GM20431 (cell line): Measurements from ENCODE around the gene GNRH2.
"Not testable (repeated sequence)": the region's sequence is repeated elsewhere in the genome, so short reads cannot be mapped to it uniquely, and the experiment has no call there.

ENCODE experiments used
- in situ Hi-C: fragments of 300-500 bp; cut with MseI, MboI; formaldehyde crosslinking; loops from one replicate; pipeline ENCODE4 v1.15.0; 2020; ENCODE audit warnings: low sequenced_read_pairs; ENCODE audit not compliant: unreplicated experiment

Gene GNRH2

DNA sequence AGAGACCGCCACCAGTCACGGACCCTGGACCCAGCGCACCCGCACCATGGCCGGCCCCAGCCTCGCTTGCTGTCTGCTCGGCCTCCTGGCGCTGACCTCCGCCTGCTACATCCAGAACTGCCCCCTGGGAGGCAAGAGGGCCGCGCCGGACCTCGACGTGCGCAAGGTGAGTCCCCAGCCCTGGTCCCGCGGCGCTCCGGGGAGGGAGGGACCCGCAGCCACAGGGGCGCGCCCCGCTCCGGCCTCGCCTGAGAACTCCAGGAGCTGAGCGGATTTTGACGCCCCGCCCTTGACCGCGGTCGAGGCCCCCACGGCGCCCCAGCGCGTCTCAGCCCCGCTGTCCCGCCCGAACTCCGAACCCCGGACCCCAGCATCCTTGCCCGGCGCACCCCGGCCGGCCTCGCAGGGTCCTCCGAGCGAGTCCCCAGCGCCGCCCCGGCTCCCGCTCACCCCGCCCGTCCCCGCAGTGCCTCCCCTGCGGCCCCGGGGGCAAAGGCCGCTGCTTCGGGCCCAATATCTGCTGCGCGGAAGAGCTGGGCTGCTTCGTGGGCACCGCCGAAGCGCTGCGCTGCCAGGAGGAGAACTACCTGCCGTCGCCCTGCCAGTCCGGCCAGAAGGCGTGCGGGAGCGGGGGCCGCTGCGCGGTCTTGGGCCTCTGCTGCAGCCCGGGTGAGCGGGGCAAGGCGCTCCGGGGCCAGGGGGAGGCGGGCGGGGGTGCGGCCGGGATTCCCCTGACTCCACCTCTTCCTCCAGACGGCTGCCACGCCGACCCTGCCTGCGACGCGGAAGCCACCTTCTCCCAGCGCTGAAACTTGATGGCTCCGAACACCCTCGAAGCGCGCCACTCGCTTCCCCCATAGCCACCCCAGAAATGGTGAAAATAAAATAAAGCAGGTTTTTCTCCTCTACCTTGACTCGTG is 28.4 kb downstream of the GNRH2 start, which contains the start of gene OXT:
Gene OXT, plus strand, starts transcription at position 11 of the 920 bp plus-strand sequence. Its CDS starts 36 bp downstream, at position 47.
- in situ Hi-C loops = no loop called here

DNA sequence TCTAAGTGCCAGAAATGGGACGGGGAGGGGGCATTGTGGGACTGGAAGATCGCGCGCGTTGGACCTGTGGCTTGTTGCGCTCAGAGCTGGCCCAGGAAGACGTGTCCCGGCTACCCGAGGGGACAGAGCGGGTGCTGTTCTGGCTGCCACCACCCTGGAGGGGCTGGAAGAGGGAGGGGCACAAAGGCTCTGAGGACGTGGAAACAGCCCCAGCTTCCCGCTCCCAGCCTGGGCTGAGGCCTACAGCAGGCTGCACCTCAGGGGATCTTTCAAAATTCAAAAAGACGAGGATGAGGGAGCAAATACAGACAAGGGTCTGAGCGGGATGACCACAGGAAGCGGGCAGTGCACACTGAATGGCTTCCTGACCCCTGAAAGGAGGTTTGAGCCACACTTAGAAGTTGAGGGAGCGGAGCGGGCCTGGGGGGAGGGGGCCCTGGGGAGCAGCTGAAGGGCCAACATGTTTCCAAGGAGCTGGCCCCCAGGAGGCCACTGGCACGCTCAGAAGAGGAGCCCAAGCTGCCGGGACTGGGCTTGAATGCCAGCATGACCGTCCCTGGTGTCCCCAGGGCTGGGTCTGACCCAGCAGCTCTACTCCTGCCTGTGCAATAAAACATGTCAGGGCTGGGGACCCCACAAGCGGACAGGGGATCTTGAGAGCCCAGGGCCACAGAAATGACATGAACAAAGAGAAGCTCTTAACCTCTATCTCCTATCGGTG is 29.3 kb downstream of the GNRH2 start:
- in situ Hi-C loops = no loop called here

DNA sequence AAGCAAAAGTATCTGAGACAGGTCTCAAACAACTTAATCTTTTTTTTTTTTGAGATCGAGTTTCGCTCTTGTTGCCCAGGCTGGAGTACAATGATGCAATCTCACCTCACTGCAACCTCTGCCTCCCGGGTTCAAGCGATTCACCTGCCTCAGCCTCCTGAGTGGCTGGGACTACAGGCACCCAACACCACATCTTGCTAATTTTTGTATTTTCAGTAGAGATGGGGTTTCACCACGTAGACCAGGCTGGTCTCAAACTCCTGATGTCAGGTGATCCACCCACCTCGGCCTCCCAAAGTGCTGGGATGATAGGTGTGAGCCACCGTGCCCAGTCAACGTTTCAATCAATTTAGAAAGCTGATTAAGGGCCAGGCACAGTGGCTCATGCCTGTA is 29.8 kb downstream of the GNRH2 start:
- in situ Hi-C loops = not testable (repeated sequence)

GRCh38 chr20:3074812-3075211 is 31.4 kb downstream of the GNRH2 start:
- in situ Hi-C loops = no loop called here

DNA sequence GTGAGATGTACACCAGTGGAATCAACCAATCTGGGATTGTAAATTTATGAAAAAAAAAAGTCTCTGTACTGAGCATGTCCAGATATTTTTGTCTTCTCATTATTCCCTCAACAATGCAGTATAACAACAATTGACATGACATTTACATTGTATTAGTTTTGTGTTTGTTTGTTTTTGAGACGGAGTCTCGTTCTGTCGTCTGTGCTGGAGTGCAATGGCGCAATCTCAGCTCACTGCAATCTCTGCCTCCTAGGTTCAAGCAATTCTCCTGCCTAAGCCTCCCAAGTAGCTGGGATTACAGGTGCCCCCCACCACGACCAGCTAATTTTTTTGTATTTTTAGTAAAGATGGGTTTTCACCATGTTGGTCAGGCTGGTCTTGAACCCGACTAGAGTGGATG is 31.9 kb downstream of the GNRH2 start:
- in situ Hi-C loops = not testable (repeated sequence)

DNA sequence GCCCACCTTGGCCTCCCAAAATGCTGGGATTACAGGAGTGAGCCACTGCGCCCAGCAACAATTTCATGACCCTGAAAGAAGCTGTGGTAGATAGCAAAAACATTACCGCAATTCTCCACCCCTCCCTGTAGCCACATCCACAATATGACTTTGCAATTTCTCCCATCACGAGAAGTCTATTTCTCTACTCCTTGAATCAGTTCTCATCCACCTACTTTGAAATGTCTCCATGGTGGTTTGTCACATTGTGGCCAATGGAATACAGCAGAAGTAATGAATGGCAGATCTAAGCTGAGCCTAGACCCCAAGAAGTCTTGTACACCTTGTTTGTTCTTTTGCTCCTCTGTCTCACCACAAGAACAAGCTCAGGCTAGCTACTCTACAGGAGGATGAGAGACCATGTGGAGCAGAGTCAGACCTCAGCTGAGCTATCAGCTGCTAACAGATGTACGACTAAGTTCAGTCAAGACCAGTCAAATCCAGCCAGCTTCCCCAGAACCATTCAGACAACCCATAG is 34.3 kb downstream of the GNRH2 start:
- in situ Hi-C loops = no loop called here

DNA sequence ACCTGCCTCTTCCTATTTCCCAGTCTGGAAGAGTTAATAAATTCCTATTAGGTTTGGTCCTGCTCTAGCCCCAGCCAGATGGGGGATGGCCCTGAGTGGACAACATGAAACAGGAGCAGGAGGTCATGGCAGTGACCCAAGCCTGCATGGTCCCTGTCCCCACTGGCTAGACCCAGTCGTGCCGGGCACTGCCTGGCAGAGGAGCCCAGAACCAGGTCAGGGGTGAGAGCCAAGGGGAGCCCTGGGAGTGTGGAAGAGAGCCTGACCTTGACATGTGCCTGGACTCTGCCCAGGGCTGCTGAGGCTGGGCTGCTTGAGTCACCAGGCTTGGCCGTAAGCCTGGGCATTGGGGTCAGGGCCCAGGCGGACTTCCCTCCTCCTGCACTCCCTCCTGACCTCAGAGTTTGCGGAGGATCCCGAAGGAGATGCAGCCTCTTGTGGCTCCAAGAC is 37.5 kb downstream of the GNRH2 start:
- in situ Hi-C loops = no loop called here

- in situ Hi-C loops = no loop called here
Observed at GRCh38 chr20:3081641-3082040, 38.2 kb downstream of the GNRH2 start.

GRCh38 chr20:3082306-3082951 is 39.0 kb downstream of the GNRH2 start:
- in situ Hi-C loops = no loop called here

- in situ Hi-C loops = no loop called here
Observed at GRCh38 chr20:3082955-3083952, 39.8 kb downstream of the GNRH2 start.

DNA sequence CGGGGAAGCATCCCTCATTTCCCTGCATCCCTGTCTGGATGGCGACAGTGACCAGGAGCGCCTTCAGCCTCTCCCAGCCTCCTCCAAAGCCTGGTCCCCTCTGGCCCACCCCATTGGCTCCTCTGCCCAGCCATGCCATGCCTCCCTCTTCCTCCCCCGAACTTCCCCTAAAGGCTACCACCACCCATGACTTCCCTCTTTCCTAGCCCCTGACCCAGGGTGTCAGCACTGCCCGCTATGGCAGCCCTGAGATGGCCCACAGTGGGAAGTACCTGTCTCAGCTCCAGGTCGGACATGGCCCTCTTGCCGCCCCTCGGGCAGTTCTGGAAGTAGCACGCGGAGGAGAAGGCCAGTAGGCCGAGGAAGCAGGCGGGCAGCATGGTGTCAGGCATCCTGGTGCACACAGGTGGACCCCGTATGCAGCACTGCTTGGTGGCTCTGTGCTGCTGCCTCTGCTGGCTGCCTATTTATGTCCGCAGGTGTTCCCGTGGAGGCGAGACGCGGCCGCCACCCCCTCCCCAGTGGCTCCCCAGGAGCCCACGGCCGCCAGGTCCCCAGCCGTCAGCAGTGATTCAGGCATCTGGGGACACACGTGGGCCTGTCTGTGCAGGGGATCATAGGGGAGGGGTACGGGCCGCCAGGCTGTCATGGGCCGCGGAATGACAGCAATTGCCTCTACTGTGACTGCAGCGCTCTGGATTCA is 41.0 kb downstream of the GNRH2 start, which contains the start of gene AVP:
Gene AVP, minus strand, starts transcription at position 442 of the 703 bp plus-strand sequence. Its CDS starts 50 bp downstream, at position 392.
- in situ Hi-C loops = no loop called here

- in situ Hi-C loops = no loop called here
Observed at GRCh38 chr20:3084986-3085360, 41.6 kb downstream of the GNRH2 start.

- in situ Hi-C loops = no loop called here
Observed at GRCh38 chr20:3085571-3086072, 42.2 kb downstream of the GNRH2 start.

GRCh38 chr20:3088031-3088430 is 44.6 kb downstream of the GNRH2 start:
- in situ Hi-C loops = no loop called here

- in situ Hi-C loops = no loop called here
Observed at GRCh38 chr20:3090565-3090964, 47.1 kb downstream of the GNRH2 start.

DNA sequence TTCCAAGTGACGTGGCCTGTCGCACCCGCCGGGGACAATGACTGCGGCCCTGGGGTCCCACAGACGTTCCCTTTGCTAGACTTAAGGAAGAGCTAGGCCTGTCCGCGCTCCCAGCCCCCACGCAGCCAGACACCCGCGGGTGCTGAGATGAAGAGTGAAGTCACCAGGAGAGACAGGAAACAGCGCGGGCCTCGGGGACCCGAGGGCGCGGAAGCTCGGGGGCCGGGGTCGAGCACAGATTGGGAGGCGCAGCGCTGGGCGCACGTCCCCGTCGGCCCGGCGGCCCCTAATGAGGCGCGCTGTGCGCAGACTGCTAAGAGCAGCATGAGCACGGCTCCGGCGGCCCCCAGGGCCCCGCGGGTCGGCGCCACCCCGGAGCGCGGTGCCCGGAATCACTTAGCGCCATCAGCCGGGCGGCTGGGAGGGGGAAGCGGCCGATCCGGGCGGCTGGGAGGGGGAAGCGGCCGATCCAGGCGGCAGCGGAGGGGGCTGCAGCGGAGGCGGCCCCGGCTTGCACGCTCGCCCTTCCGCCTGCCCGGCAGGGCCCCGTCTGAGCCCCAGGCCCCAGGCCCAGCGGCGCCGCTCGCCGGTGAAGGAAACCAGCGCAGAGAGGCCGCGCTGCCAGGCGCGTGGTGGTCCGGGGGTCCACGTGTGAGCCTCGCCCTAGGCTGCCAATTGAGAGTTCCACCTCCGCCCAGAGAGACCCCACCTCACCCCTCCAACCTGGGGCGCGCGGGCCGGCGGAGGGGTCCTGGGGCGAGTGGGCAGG is 49.4 kb downstream of the GNRH2 start:
- in situ Hi-C loops = no loop called here

GRCh38 chr20:3093861-3094361 is 50.5 kb downstream of the GNRH2 start:
- in situ Hi-C loops = no loop called here
